SJSA1 (cell line): ENCODE measurements around the gene RSPH3. TPM values are rescaled to one million over a fixed set of nuclear protein-coding genes. Genes with fewer than 3 reads are reported as not detected.
"Not testable (repeated sequence)": the region's sequence is repeated elsewhere in the genome, so short reads cannot be mapped to it uniquely, and the experiment has no call there.

ENCODE experiments used
- DNase-seq, 2 experiments: peaks; one replicate each; pipeline ENCODE4 v3.0.0-alpha.2; 2015 to 2020; ENCODE audit warnings: low spot score in 2 of 2, low read depth in 1 of 2
- H3K27ac ChIP-seq: fragments of 250-450 bp; sonication (Bioruptor Pico); 2 replicates; pipeline ENCODE4 v1.5.1; 2020; ENCODE audit warnings: mild to moderate bottlenecking, moderate library complexity
- H3K27me3 ChIP-seq: fragments of 250-450 bp; sonication (Bioruptor Pico); replicated peaks from 2 replicates; pipeline ENCODE4 v1.5.1; 2020; ENCODE audit warnings: mild to moderate bottlenecking, moderate library complexity
- H3K36me3 ChIP-seq: fragments of 250-450 bp; sonication (Bioruptor Pico); 2 replicates; pipeline ENCODE4 v1.5.1; 2020; ENCODE audit warnings: mild to moderate bottlenecking
- H3K4me1 ChIP-seq: fragments of 250-450 bp; sonication (Bioruptor Pico); replicated peaks from 2 replicates; pipeline ENCODE4 v1.6.1; 2021; ENCODE audit warnings: mild to moderate bottlenecking
- H3K4me3 ChIP-seq: fragments of 250-450 bp; sonication (Bioruptor Pico); 2 replicates; pipeline ENCODE4 v1.5.1; 2020; ENCODE audit warnings: mild to moderate bottlenecking
- H3K9me3 ChIP-seq: fragments of 250-450 bp; sonication (Bioruptor Pico); replicated peaks from 2 replicates; pipeline ENCODE4 v1.5.1; 2020; ENCODE audit warnings: mild to moderate bottlenecking
- total RNA-seq: library from RNA; depleted of rRNA; stranded (reverse); fragments of >200 nt; shearing (Covaris generic); gene quantifications from 2 replicates; pipeline ENCODE4 v1.2.3, GENCODE V29; 2014

RSPH3 gene
- total RNA-seq, 1 experiment from 2014 or later, result 3.9 TPM

- H3K9me3 ChIP-seq, DNase-seq, H3K4me1 ChIP-seq, H3K27me3 ChIP-seq, H3K27ac ChIP-seq, H3K4me3 ChIP-seq, H3K36me3 ChIP-seq: not testable (repeated sequence)
These were observed 48.0 kb downstream of the RSPH3 start for GRCh38 chr6:158952011-158952410.

DNA sequence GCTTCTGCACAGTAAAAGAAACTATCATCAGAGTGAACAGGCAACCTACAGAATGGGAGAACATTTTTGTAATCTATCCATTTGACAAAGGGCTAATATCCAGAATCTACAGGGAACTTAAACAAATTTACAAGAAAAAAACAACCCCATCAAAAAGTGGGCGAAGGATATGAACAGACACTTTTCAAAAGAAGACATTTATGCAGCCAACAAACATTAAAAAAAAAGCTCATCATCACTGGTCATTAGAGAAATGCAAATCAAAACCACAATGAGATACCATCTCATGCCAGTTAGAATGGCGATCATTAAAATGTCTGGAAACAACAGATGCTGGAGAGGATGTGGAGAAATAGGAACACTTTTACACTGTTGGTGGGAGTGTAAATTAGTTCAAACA lies 48.4 kb downstream of the RSPH3 start:
- not testable (repeated sequence) for H3K9me3 ChIP-seq, H3K27me3 ChIP-seq, DNase-seq, H3K4me1 ChIP-seq, H3K4me3 ChIP-seq, H3K27ac ChIP-seq, H3K36me3 ChIP-seq

- Histone ChIP-seq H3K9me3 (no peaks in the 10 kb centered on the region), H3K27ac (no peak overlapping the region), H3K27me3 (no peaks in the 10 kb centered on the region), H3K36me3 (no peaks in the 10 kb centered on the region), H3K4me1 (peaks cover 10% of the 10 kb centered on the region; the same call in 1 of the 2 replicates), H3K4me3 (no peak overlapping the region)
- no peak for DNase-seq
These were observed 52.7 kb downstream of the RSPH3 start for GRCh38 chr6:158947284-158947683.

DNA sequence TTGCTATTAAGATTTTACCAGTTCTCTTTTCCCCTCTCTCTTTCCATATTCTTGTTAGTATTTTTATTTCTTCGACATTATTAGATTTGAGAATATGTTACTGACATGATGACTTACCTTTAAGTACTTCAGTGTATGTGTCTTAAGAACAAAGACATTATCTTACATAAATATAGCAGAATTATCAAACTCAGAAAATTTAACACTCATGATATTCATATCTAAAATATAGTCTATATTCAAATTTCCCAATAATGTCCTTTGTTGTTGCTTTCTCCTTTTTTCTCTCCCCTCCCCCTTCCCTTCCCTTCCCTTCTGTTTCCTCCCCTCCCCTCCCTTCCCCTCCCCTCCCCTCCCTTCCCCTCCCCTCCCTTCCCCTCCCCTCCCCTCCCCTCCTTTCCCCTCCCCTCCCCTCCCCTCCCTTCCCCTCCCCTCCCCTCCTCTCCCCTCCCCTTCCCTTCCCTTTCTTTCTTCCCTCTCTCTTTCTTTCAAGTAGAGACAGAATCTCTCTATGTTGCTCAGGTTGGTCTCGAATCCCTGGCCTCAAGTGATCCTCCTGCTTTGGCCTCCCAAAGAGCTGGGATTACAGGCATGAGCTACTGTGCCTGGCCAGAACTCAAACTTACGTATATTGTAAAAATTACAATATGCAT lies 56.5 kb downstream of the RSPH3 start:
- Histone ChIP-seq H3K4me1 (no peaks in the 10 kb centered on the region), H3K27me3 (no peaks in the 10 kb centered on the region), H3K9me3 (no peaks in the 10 kb centered on the region), H3K27ac (no peak overlapping the region), H3K36me3 (no peaks in the 10 kb centered on the region), H3K4me3 (no peak overlapping the region)
- no peak for DNase-seq

- Histone ChIP-seq H3K27ac (no peak overlapping the region), H3K9me3 (no peaks in the 10 kb centered on the region), H3K4me3 (no peak overlapping the region), H3K27me3 (no peaks in the 10 kb centered on the region), H3K4me1 (no peaks in the 10 kb centered on the region), H3K36me3 (no peaks in the 10 kb centered on the region)
- no peak for DNase-seq
These were observed 57.7 kb downstream of the RSPH3 start for GRCh38 chr6:158942349-158942748.

DNA sequence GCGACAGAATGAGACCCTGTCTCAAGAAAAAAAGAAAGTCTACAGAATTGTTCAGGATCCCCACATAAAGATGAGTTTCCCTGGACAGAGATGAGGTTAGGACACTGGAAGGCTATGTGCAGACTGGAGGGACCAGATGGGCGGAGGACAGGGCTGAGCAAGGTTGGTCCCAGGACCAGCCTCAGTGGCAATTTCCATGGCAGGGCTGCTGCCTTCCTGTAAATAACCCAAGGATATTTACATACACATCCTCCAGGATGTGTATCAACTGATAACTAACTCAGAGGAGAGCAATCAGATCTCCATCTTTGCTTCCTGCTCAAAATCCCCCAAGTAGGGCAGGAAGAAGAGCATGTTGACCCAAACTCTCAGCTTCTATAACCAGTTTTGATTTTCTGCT lies 58.8 kb downstream of the RSPH3 start:
- DNase-seq, result no peak
- Histone ChIP-seq H3K36me3 (no peaks in the 10 kb centered on the region), H3K27me3 (no peaks in the 10 kb centered on the region), H3K9me3 (no peaks in the 10 kb centered on the region), H3K4me1 (no peaks in the 10 kb centered on the region), H3K27ac (no peak overlapping the region), H3K4me3 (no peak overlapping the region)

DNA sequence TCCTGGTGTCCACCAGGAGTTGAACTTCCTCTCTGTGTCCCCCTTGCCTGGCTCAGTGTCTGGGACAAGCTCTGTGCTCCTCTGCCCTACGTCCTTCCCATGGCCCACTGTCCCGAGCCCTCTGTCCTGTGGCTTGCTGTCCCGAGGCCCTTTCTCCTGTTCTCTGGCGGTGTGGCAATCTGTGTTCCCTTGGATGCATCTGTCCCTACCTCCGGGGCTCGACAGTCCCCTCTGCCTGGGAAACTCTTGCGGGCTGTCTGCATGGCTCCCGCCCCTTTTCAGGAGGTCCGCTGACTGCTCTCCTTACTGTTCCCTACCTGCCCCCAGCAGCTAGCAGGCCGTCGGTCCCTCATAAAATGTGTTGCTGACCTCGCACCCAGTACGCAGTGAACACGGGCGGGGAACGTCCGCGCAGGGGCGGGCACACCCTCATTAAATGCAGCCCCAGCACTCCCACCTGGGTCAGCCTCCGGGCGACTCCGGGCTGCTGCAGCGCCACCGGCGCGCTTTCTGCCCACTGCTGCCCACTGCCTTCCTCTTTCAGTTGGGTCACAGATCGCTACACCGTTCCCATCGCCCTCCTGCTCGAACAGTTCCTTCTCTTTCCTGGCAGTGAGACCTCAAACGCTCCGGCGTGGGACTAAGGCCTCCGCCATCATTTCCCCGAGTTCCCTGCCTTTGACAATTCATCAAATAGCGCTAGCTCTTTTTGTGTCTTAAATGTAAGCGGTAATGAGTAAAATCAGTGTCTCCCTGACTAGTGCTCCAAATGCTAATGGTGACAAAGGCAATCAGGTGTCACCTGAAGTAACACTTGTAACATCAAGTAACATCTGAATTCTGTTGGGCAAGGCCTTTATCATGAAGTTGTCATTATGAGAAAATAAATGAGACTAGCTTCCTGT lies 60.5 kb downstream of the RSPH3 start:
- Histone ChIP-seq H3K4me3 (no peak overlapping the region), H3K27me3 (no peaks in the 10 kb centered on the region)

GRCh38 chr6:158938811-158939254 lies 61.2 kb downstream of the RSPH3 start:
- no peak for DNase-seq
- no peak overlapping the region for H3K4me3 ChIP-seq
- no peaks in the 10 kb centered on the region for H3K9me3 ChIP-seq
- no peaks in the 10 kb centered on the region for H3K36me3 ChIP-seq
- H3K4me1 ChIP-seq, result no peaks in the 10 kb centered on the region
- H3K27ac ChIP-seq, result no peak overlapping the region
- H3K27me3 ChIP-seq, result no peaks in the 10 kb centered on the region

More for the DNA sequence above, 60.5 kb downstream of the RSPH3 start:
- H3K27ac ChIP-seq, result no peak overlapping the region
- no peaks in the 10 kb centered on the region for H3K4me1 ChIP-seq
- no peaks in the 10 kb centered on the region for H3K36me3 ChIP-seq
- no peaks in the 10 kb centered on the region for H3K9me3 ChIP-seq
- DNase-seq, result no peak

DNA sequence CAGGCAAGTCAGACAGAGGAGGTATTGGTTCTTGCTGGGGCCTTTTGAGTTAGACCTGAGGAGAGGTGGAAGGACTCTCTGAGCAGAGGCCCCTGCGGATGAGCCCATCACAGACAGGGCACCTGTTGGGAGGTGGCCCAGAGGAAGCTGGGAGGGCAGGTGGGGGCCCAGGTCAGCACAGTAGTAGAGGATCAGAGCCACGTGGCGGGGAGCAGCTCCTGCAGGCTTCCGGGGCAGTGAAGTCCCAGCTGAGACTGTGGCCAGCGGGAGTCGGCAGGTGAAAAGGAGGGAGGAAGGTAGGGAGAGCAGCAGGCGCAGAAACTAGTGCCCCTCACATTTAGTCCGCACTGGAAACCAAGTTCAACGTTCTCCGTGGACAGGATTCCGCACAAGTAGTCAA lies 61.8 kb downstream of the RSPH3 start:
- no peaks in the 10 kb centered on the region for H3K27me3 ChIP-seq

DNA sequence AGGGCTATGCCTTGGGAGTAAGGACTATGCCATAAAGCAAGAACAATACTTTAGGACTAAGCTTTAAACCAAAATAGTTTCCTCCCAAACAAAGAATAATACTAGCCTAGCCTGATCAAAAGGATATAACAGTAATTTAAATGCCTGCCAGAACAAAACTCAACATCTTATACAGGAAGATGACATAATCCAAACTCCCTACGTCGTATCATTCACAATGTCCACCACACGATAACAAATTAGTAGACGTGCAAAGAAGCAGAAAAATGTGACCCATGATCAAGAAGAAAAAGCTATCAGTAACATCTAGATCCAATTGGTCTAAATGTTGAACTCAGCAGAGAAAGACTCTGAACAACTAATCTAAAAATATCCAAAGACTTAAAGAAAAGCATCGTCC lies 65.8 kb downstream of the RSPH3 start:
- H3K27ac ChIP-seq, result no peak overlapping the region
- H3K36me3 ChIP-seq, result no peaks in the 10 kb centered on the region
- H3K9me3 ChIP-seq, result no peaks in the 10 kb centered on the region
- no peak for DNase-seq
- no peaks in the 10 kb centered on the region for H3K4me1 ChIP-seq
- no peak overlapping the region for H3K4me3 ChIP-seq
- H3K27me3 ChIP-seq, result no peaks in the 10 kb centered on the region

More for the DNA sequence above, 61.8 kb downstream of the RSPH3 start:
- Histone ChIP-seq H3K27ac (no peak overlapping the region), H3K4me3 (no peak overlapping the region), H3K36me3 (no peaks in the 10 kb centered on the region), H3K9me3 (no peaks in the 10 kb centered on the region), H3K4me1 (no peaks in the 10 kb centered on the region)
- DNase-seq, result no peak

- Histone ChIP-seq H3K4me1 (no peaks in the 10 kb centered on the region), H3K36me3 (no peaks in the 10 kb centered on the region), H3K27ac (no peak overlapping the region), H3K4me3 (no peak overlapping the region), H3K27me3 (no peaks in the 10 kb centered on the region), H3K9me3 (no peaks in the 10 kb centered on the region)
- DNase-seq, result no peak
These were observed 66.9 kb downstream of the RSPH3 start for GRCh38 chr6:158933079-158933595.

- H3K9me3 ChIP-seq, result no peaks in the 10 kb centered on the region
- no peaks in the 10 kb centered on the region for H3K27me3 ChIP-seq
- no peaks in the 10 kb centered on the region for H3K36me3 ChIP-seq
- no peak overlapping the region for H3K27ac ChIP-seq
- peak in 1 of 2 experiments; percentile 8 for DNase-seq
- H3K4me3 ChIP-seq, result no peak overlapping the region
- H3K4me1 ChIP-seq, result peaks cover 6% of the 10 kb centered on the region
These were observed 71.9 kb downstream of the RSPH3 start for GRCh38 chr6:158928068-158928467.

- H3K36me3 ChIP-seq, result no peaks in the 10 kb centered on the region
- H3K4me1 ChIP-seq, result peaks cover 6% of the 10 kb centered on the region
- H3K27me3 ChIP-seq, result no peaks in the 10 kb centered on the region
- peak; percentile 43 to 50 for DNase-seq
- peak overlapping the region; percentile 52 for H3K27ac ChIP-seq
- no peaks in the 10 kb centered on the region for H3K9me3 ChIP-seq
- H3K4me3 ChIP-seq, result no peak overlapping the region
These were observed 73.6 kb downstream of the RSPH3 start for GRCh38 chr6:158926414-158926813.
